Epidermal melanocyte (primary cell): ENCODE data around the gene LINC01488.

Source experiments
- DNase-seq: peaks from one replicate; pipeline ENCODE4 v3.0.0; 2011; ENCODE audit warnings: low spot score; ENCODE audit not compliant: insufficient read length

Gene LINC01488

DNA sequence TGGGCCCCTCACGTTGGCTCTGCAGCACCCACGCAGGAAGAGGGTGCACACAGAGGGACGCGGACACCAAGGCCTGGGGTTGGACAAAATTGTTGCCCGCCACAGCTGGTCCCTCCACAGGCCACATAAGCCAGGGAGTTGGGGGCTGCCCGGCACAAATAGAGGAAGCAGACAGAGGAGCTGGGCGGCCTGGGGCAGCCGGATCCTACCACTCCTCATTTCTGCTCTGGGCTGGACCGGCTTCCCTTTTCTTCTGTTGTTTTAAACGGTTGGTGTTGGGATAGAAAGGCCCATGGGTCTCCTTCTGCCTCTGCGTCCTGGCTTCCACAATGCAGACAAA, 36.4 kb upstream of the LINC01488 start:
- DNase-seq, result no peak

DNA sequence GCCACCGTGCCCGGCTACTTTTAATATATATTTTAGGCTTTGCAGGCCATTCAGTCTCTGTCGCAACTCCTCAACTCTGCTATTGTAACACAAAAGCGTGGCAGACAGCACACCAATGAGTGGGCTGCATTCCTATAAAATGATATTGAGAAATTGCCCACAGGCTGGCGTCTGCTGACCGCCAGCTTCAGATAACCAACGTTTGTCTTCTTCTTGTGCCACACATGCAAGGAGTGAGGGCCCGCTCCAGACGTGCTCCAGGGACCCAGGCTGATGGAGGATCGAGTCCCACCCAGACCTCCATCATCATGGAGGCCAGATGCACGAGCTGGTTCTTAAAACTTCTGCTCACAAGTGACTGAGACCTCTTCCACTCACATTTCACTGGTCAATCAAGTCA, 35.4 kb upstream of the LINC01488 start:
- DNase-seq, result no peak

DNA sequence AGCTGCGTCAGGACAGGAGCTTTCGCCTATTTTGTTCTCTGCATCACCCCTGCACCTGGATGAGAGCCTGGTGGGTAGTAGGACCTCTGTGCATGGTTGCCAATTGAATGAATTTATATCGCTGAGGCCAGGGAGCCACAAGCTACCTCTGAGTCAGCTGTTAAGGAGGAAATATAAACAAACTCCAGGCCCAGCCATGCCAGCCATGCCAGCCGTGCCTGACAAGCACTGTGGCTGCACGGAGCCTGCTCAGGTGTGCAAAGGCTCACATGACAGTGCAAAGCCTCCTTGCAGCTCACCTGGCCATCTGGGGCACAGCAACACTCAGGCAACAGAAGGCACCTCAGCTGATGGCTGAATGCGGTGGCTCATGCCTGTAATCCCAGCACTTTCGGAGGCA, 33.7 kb upstream of the LINC01488 start:
- DNase-seq, result no peak

DNA sequence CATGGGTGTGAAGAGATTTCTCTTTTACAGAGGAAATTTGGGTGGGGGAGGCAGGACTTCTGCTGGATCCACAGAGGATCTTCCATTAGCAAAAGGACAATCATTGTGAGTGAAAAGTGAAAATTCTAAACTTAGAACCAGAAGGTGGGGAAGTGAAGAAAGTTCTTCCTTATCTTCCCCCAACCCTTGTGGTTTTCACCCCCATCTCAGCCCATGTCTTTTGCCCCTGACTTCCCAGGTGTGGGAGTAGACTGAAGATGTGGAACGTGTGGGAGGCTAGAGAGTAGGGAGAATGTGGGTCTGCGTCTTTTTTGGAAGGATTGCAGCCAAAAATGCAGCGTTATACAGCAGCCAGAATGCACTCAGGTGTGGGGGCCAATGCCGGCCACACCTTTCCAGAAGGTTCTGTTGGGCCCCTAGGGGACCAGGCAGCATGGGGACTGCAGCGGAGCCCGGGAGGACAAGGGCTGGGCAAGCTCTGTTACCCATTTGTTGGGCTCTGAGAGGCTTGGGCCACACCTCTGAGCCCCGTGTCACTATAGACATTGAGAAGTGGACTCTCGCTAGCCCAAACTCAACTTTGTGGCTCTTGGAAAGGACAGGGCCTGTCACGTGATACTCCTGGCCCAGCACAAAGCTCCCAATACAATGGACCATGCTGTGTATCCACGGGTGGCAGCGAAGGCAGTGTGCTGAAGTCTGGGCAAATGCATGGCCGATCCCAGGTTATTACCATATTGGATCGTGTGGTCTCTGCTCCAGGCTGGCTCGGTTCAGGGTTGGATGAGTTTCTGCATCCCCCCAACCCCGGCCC, 32.8 kb upstream of the LINC01488 start:
- no peak for DNase-seq

DNA sequence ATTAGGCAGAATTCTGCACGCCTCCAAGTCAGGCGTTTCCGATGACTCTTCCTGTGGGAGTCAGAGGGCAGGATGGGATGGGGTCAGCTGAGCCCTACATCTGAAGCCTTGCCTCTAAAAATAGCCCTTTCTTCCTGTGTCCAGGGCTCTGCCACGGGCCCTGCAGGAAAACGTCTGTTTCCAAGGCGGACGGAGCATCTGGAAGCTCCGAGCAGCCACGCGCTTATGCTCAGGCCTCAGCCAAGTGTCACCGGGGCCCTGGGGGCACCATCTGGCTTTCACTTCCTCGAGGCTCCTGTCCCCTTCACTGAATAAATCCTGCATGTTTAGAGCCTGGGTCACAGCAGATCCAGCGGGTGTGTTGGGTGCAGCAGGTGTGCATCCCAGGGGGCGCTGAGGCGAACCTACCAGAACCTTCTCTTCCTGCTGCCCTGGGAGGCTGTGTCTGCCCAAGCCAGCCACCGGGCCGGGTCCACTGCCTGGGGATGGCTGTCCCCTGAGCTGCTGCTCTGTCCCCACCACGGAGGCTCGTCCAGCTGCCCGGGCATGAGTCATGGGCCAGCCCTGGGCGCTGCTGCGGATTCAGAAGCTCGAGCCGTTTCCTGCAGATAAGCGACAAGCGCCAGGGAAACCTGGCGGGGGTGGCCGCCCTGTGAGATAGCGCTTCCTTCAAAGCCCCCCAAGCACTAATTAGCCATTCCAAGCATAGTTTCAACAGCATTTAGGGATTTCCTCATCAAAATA, 32.0 kb upstream of the LINC01488 start:
- DNase-seq, result peak; percentile 71

DNA sequence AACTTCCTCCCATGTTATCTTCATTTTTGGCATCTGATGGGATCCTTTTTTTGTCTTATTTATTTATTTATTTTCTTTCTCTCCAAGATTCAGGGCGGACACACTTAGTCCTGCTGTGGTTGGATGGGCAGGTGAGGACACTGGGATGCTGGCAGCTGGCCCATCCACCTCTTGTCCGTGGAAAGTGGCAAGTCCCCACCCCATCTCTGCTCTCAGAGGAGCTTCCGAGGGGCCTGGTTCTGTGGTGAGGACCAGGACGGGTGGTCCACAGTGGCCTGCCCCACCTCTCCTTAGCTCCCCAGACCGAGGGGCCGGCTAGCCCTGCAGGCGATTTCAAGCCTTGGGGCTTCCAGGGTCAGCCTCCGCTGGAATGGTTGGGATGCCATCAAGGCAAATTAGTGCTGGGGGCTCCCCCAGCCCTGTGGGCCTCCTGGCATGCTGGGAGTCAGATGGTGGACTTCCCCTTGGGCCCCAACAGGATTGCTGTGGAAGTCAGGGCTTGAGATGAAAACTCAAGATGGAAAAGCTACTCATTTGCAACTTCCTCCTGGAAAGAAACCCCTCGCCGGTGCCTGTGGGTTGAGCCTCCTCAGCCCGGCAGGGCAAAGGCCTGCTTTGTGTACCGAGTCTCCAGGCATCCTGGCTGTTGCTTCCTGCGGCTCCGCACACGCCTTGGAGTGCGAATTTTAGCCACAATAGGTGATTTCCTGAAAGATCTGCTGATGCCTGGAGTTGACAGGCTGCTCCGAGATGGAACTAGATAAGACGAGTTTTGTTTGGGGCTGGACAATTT, 31.2 kb upstream of the LINC01488 start:
- no peak for DNase-seq

DNA sequence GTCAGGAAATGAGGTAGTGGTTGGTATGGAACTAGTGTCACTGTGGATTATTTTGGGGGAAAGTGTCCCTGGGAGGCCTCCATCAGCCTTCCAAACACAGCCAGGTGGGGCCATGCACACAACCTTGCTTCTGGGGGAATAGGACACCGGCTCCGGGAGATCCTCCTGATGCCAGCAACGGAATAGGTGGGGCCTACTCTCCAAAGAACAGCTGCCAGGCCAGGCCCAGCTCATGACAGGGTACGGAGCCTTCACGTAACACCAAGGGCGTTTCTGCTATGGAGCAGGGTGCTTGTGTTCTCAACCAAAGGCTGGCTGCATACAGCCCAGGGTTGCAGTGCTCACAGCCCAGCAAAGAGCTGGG, 30.6 kb upstream of the LINC01488 start:
- DNase-seq, result no peak

DNA sequence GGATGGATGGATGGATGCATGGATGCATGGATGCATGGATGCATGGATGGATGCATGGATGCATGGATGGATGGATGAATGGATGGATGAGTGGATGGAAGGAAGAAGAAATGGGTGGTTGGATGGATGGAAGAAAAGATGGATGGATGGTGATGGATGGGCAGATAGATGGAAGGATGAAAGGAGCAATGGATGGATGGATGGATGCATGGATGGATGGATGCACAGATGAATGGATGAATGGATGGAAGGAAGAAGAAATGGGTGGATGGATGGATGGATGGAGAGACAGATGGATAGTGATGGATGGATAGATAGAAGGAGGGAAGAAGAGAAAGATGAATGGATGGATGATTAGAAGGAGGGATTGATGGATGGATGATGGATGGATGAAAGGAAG, 30.2 kb upstream of the LINC01488 start:
- DNase-seq, result no peak

DNA sequence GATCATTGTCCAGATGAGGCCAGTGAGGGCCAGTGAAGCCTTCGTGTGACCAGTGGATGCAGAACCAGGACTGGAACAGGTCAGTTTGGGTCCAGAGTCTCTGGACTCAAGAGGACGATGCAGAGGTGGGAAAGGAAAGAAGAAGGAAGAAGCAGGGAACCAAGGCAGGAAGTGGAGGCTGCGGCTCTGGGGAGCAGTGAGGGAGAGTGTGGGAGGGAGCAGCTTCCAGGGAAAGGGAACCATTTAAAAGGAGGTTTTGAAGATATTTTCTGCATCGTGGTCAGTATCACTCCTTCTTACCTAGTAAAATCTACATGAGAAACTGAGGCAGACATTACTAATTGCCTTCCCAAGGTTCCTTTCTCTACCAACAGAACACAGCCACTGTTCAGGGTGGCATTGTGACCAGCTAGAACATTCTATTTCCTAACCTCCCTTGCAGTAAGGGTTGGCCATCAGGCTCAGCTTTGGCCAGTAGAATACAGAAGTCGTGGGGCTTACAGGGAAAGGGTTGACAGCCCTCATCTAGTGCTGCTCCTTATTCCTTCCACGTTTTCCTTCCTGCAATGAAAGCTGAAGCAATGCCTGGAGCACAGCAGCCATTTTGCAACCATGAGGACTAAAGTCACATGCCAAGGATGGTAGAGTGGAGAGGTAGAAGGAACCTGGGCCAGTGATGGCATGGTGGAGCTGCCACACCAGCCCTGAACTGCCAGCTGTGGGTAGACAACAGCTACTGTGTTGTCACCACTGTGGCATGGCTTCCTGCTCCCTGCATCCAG, 29.1 kb upstream of the LINC01488 start:
- DNase-seq, result no peak

DNA sequence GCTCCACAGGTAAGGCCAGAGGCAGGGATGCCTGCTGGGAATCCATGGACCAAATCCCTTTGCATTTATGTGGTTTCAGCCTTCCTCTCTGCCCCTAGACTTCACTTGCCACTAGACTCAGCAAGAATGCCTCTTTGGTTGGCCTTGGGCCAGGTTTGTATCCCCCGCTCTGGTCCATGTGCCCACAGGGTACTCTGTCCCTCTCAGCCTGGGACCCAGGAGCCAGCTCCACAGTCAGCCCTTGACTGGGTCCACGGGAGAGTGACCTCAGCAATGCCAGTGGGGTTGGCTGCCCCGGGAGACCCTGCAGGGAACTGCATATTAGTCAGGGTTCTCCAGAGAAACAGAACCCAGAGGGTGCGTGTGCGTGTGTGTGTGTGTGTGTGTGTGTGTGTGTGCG, 28.3 kb upstream of the LINC01488 start:
- DNase-seq, result no peak

DNA sequence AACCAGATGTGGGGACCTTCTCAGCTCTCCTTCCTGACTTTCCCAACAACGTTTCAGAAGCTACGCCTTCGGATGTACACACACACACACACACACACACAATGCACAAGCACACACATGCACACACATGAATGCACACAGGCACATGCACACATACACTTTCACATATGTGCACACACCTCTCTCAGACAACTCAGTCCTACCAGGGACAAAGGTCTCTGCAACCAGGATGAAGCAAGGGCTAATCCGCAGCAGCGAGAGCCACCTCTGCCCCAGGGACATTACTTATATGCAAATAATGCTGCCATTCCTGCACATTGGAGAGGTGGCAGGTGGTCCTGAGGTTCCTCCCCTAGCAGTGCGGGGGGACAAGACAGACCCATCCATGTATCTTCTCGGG, 27.4 kb upstream of the LINC01488 start:
- no peak for DNase-seq

DNA sequence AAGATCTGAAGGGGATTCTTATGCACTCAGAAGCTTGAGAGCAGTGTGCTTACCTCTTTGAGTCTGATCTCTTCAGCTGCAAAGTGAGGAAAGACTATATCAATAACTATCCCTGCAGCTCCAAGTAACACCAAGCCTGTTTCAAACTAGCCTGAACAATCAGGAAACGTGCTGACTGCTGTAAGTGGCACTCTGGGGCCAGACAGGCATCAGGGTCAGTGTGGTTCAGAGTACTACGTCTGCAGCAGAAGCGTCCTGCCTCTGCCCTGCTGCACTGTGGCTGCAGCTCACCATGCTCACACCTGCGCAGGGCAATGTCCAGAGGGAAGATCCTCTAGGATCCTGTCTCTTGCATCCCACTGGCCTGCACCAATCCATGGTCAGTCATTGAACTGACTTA, 25.5 kb upstream of the LINC01488 start:
- no peak for DNase-seq

DNA sequence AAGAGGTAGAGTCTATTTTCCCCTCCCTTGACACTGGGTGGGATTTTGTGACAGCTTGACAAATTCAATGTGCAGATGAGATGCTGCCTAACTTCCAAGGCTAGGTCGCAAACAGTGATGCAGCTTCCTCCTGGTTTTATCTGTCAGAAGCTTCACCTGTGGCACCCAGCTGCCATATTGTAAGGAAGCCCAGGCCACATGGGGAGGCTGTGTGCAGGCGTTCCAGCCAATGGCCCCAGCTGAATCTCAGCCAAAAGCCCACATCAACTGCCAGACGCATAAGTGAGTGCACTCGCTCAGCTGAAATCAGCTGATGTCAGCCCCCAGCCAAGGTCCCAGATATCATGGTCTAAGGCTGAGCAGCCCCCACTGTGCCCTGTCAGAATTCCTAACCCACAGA, 24.8 kb upstream of the LINC01488 start:
- no peak for DNase-seq

DNA sequence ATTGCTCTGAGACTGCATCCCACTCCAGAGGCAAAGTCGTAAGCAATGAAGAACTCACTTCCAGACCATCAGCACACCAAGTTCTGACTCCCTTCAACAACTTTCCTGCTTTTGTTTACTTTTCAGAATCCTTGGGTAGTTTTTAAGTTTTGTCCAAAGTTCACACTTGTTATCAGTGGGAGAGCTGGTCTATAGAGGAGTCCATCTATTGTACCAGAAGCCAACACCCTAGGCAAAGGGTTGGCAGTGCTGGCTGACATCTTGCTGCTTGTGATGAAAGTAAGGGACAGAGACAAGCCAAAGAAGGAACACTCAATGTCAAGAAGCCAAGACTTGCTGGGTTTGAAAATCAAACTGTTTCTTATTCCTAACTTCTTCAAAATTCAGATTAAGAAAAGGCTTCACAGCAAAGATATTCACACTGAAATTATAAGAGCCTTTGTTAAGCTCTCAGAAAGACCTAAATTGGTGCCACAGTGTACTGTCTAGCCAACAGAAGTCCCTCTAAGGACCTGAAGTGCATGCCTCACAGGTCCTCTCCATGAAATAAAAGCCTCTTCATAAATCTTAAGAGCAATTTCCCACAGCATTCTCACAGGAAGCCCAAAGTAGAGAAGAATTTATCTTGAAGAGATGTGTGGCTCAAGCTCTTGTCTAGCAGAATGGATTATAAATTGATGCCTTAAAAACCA, 21.5 kb upstream of the LINC01488 start:
- no peak for DNase-seq

DNA sequence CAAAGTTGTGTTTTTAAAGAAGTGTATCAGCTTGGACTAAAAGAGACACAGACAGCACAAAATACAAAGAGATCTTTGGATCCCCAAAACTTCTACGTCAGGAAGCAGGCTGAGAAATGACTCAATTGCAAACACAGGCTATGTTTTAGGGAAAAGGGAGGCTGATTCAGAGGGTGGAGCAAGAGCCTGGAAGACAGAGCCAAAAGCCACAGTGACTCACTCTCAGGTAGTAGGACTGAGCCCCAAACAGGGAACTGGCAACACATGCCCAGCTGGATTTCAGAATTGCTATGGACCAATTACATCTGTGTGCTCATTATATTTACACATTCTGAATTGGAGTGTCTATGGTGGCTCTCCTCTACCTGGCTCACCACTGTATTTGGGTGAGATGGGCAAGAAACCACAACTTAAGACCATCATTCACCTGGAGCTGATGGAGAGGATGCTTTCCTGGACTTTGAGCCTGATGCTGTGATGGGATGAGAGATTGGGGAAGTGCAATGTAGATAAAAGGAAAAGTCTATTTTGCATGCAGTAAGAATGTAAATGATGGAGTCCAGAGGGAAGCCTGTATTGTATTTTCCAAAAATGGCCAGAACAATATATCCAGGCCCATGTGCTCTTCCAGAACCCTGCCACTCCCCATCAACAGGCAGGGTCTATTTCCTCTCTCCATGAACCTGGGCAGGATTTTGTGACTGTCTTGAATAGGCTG, 20.8 kb upstream of the LINC01488 start:
- DNase-seq, result no peak

DNA sequence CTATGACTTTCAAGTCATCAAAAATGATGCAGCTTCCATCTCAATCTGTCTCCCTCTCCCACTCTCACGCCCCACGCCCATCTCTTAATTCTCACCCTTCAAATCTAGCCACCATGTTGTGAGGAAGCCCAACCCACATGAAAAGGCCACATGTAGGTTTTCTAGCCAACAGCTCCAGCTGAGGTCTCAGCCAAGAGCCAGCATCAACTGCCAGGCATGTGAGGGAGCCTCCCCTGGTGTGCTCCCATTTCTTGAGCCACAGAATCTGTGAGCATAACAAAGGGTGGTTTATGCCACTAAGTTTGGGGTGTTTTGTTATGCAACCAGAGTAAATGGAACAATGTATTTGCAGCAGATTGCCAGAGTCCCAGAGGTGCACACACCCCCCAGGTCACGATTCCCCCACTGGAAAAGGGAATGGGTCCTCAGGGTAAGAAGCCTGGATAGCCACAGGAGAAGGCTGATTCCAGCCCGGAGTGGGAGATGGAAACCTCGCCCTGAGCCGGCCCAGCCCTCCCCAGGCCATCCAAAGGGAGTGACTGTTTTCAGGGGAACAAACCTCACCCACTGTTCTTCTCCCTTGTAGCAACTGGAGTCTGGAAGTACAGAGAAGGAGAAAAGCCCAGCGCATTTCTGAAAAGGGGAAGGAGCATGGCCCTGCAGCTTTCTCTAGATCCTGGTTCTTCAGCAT, 20.0 kb upstream of the LINC01488 start:
- no peak for DNase-seq

DNA sequence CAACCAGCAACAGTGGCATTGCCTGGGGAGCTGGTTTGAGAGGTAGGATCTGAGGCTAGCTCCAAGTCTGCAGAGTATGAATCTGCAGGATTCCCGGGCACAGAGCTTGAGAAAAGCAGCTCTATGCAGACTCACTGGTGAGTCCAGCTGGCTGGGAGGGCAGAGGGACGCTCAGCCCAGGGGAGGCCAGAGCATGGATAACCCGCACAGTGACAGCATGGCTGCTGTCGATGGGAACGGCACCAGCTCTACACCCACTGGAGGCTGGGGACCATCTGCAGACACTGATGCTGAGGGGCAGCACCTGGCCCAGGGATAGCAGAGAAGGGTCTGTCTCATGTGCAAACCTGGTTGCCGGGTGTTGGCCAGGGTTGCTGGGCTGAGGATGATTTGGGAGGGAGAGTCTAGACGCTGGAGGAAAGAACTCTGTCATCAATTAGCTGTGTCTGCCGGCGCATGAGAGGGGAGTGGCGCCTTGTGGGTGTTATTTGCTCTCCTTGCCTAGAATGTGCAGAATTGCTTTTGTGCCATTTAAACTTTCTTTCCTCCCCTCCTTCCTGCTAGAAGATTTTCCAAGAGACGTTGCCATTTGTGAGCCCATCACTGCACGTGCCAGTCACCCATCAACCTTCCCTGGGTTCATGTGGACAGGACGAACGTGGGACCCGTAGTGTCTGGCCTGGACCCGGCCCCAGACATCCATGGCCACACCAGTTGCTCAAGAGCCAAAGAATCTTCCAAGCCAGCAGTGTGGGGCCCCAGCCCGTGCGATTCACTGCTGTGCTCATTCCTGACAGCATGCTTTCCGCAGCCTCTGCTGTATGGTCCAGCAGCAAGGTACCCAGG, 19.1 kb upstream of the LINC01488 start:
- no peak for DNase-seq

DNA sequence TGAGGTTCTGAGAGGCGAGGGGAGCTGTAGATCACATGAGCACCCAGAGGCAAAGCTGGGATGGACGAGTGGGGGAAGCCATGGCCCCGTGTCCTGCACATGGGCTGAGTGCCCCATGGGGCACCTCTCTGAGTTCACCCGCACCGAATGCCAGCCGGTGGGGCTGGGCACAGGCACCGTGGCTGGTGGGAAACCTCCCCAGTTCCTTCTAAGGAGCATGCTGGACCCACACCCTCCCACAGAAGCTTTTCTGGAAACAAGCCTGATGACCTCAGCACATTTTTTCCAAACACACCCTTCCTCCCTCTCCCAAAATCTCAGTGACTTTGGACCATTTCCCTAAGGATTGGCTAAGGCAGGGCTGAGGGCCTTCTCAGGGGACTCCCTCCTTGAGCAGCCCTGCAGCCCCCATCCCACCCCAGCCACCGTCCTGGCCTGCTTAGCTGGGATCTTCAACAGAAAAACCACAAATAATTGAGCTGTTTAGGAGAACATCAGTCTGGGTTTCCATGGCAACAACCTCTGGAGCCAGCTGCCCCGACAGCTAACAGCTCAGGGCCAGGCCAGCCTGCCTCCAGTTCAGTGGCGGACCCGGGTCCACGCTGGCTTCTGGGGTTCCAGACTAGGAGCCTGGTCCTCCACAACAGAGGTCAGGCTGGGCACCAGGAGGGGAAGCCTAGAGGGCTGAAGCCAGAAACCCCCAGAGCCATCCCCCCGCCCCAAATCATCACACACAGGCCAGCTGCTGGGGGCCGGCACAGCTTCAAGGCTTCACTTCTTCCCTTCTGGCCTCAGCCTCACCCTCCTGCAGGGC, 18.1 kb upstream of the LINC01488 start:
- DNase-seq, result no peak
